ENCODE measurements around the gene ZBTB44.

GRCh38 chr11:130192845-130193267 lies 121.9 kb downstream of the ZBTB44 start:
- TF ChIP-seq CTCF (IDR thresholded peaks at IDR 0.05): no peak
- no peak for TF ChIP-seq EZH2 (IDR thresholded peaks at IDR 0.05)
- no peak for TF ChIP-seq EZH2phosphoT487 (IDR thresholded peaks at IDR 0.05)

Data from neural progenitor cell (in vitro differentiated cells).